GM18502 (cell line): ENCODE data around the gene ELMO1.

Source experiments
- ATAC-seq: cut with Tn5 transposase; IDR thresholded peaks from one replicate; pipeline ENCODE4 v1.9.1; 2021; ENCODE audit warnings: mild to moderate bottlenecking; ENCODE audit not compliant: unreplicated experiment, poor library complexity

Gene ELMO1

GRCh38 chr7:37448636-37449361, at the start of gene ELMO1:
Gene ELMO1 (minus strand): TSS chr7:37448864. CDS start chr7:37342690, 106,174 bp downstream.
- peak; percentile 97 for ATAC-seq

- no peak for ATAC-seq
These were observed 48.9 kb upstream of the ELMO1 start for GRCh38 chr7:37497576-37497975.

GRCh38 chr7:37495574-37496184, 47.0 kb upstream of the ELMO1 start:
- no peak for ATAC-seq

GRCh38 chr7:37494926-37495325, 46.3 kb upstream of the ELMO1 start:
- ATAC-seq = peak; percentile 69

GRCh38 chr7:37493810-37494209, 45.1 kb upstream of the ELMO1 start:
- ATAC-seq = no peak

- ATAC-seq = no peak
These were observed 44.5 kb upstream of the ELMO1 start for GRCh38 chr7:37493123-37493522.

GRCh38 chr7:37491919-37492694, 43.4 kb upstream of the ELMO1 start:
- no peak for ATAC-seq

GRCh38 chr7:37489703-37490102, 41.0 kb upstream of the ELMO1 start:
- ATAC-seq = no peak

GRCh38 chr7:37488163-37488764, 39.6 kb upstream of the ELMO1 start:
- ATAC-seq = no peak

- no peak for ATAC-seq
These were observed 35.9 kb upstream of the ELMO1 start for GRCh38 chr7:37484426-37485073.

- ATAC-seq = no peak
These were observed 35.0 kb upstream of the ELMO1 start for GRCh38 chr7:37483627-37484026.

- ATAC-seq = no peak
These were observed 34.3 kb upstream of the ELMO1 start for GRCh38 chr7:37482953-37483352.

- no peak for ATAC-seq
These were observed 33.8 kb upstream of the ELMO1 start for GRCh38 chr7:37482505-37482904.

- ATAC-seq = no peak
These were observed 33.1 kb upstream of the ELMO1 start for GRCh38 chr7:37481722-37482288.

GRCh38 chr7:37481154-37481553, 32.5 kb upstream of the ELMO1 start:
- ATAC-seq = no peak

GRCh38 chr7:37480041-37481031, 31.7 kb upstream of the ELMO1 start:
- no peak for ATAC-seq

GRCh38 chr7:37476881-37477450, 28.3 kb upstream of the ELMO1 start:
- no peak for ATAC-seq

- no peak for ATAC-seq
These were observed 27.8 kb upstream of the ELMO1 start for GRCh38 chr7:37476428-37476827.

GRCh38 chr7:37475646-37476045, 27.0 kb upstream of the ELMO1 start:
- ATAC-seq = no peak
